GM19372 (cell line): ENCODE measurements around the gene GH1.
"Not testable (repeated sequence)": the region's sequence is repeated elsewhere in the genome, so short reads cannot be mapped to it uniquely, and the experiment has no call there.

Experiments
- ATAC-seq: cut with Tn5 transposase; IDR thresholded peaks from one replicate; pipeline ENCODE4 v1.9.1; 2021; ENCODE audit warnings: mild to moderate bottlenecking, low read depth, moderate library complexity; ENCODE audit not compliant: unreplicated experiment

The GH1 gene

GRCh38 chr17:63869491-63870291 is 48.9 kb downstream of the GH1 start:
- not testable (repeated sequence) for ATAC-seq
